Measurements from ENCODE around the gene GRIK5. TPM values are rescaled to one million over a fixed set of nuclear protein-coding genes. Genes with fewer than 3 reads are reported as not detected.
A peak's percentile ranks its signal among the peaks of the same experiment; 100 is the strongest.

The GRIK5 gene
- total RNA-seq, 1 experiment from 2014 or later = 43.1 TPM

DNA sequence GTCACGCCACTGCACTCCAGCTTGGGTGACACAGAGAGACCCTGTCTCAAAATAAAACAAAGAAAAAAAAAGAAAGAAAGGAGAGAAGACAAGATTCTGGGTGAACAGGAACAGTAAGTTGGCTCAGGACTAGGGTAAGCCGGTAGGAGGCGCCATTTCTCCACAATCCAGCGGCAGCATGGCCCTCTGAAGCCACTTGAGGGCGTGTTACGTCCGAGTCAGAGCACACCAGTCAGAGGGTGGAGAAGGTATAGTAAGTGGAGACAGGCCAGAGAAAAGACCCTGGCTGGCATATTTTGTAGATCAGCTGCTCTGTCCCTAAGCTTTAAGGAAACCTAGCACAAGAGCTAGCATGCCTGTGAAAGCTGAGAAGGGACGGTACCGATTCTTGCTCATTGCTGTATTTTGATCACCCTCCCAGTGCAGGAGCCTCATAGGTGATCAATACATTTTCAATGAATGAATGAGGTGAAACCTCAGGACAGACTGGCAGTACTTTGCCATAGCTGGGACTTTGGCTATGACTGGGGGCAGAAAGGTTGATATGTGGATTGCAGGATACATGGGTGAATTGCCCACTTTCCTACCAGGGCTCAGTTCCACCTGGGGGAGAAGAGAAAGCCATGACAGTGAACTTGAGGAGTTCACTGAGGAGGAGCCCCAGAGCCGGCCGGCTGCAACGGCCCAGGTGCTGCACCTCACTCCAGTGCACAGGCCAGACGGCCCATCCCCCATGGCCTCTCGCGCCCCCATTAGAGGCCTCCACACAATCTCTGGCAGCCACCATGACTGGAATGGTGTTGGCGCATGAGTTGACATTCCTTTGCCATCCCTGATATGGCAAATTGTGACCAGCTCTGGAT, 38.8 kb upstream of the GRIK5 start:
- H3K9me3 ChIP-seq (ENCODE audit: control insufficient read depth, low read depth, low read length) = no peaks in the 10 kb centered on the region
- H3K23me2 ChIP-seq (ENCODE audit: insufficient read length, low read depth, low read length, poor library complexity, severe bottlenecking) = no peaks in the 10 kb centered on the region
- no peak overlapping the region for H3K4ac ChIP-seq (ENCODE audit: low read depth, low read length)
- no peak overlapping the region for H3K4me2 ChIP-seq (ENCODE audit: insufficient read depth, insufficient read length, low read length)
- no peak overlapping the region for H3K14ac ChIP-seq (ENCODE audit: insufficient read depth, low read length)
- DNase-seq = peak; percentile 91
- no peak overlapping the region for H2AK5ac ChIP-seq (ENCODE audit: insufficient read length, low read length)
- no peak overlapping the region for H3K9ac ChIP-seq (ENCODE audit: extremely low read depth, insufficient read length, low read length)
- no peak overlapping the region for H3K56ac ChIP-seq (ENCODE audit: insufficient read length, low read depth, low read length)
- no peak overlapping the region for H3K23ac ChIP-seq (ENCODE audit: insufficient read length, low read depth, low read length)
- Mint-ChIP-seq H3K27ac (no peak overlapping the region), H3K9me3 (no peaks in the 10 kb centered on the region; a peak in 1 of 5 replicates), H3K4me1 (peaks cover 17 to 22% of the 10 kb centered on the region in 2 experiments), H3K27me3 (ENCODE audit: low read depth) (peaks cover 28% of the 10 kb centered on the region), H3K36me3 (ENCODE audit: insufficient read depth in 1 of 3, low read depth in 3 of 3) (no peaks in the 10 kb centered on the region), H3K4me3 (no peak overlapping the region)
- no peak overlapping the region for H4K91ac ChIP-seq (ENCODE audit: insufficient read length, low read depth, low read length)
- no peak overlapping the region for H3K27ac ChIP-seq (ENCODE audit: insufficient read length, low read depth, low read length)
- no peak overlapping the region for H2BK15ac ChIP-seq (ENCODE audit: low read depth, low read length)
- TF ChIP-seq CTCF (conservative IDR thresholded peaks at IDR 0.05) = peak; percentile 100
- WGBS (ENCODE audit: extremely low coverage, insufficient read length, low lambda C conversion rate) = no CpG with 5 or more reads among the region's 16 CpGs
- H3K4me1 ChIP-seq (ENCODE audit: insufficient read depth, low read length) = 0 out of 2 replicates have a peak, but pooled peaks cover 3% of the 10 kb centered on the region
- H3K79me1 ChIP-seq (ENCODE audit: insufficient read depth, low read depth, low read length, poor library complexity, severe bottlenecking) = no peaks in the 10 kb centered on the region
- no peak overlapping the region for H3K18ac ChIP-seq (ENCODE audit: insufficient read length, low read depth, low read length)
- no peak overlapping the region for H2AFZ ChIP-seq (ENCODE audit: low read length)
- no peak overlapping the region for H2BK120ac ChIP-seq (ENCODE audit: low read depth, low read length, poor library complexity, severe bottlenecking)
- H3K79me2 ChIP-seq (ENCODE audit: insufficient read depth, low read length) = no peaks in the 10 kb centered on the region
- no peak overlapping the region for H2BK12ac ChIP-seq (ENCODE audit: insufficient read length, low read depth, low read length)
- H3K27me3 ChIP-seq (ENCODE audit: insufficient read depth, low read length) = no peaks in the 10 kb centered on the region
- H4K20me1 ChIP-seq (ENCODE audit: control insufficient read depth, insufficient read depth, insufficient read length) = no peaks in the 10 kb centered on the region
- no peak overlapping the region for H4K8ac ChIP-seq (replicated peaks; ENCODE audit: insufficient read length, low read depth, low read length)
- no peak overlapping the region for H2BK20ac ChIP-seq (ENCODE audit: low read depth, low read length, poor library complexity, severe bottlenecking)
- H2BK5ac ChIP-seq (ENCODE audit: insufficient read length, low read length) = no peak overlapping the region
- H3T11ph ChIP-seq (ENCODE audit: low read length) = no peak overlapping the region
- no peak overlapping the region for H4K5ac ChIP-seq (ENCODE audit: insufficient read length, low read depth, low read length)

Data from H9 (cell line).